ENCODE data around the gene CMTM5. TPM values are rescaled to one million over a fixed set of nuclear protein-coding genes. Genes with fewer than 3 reads are reported as not detected.

The CMTM5 gene
- total RNA-seq, 6 donors from 2014 or later, result 0.47 to 3.1 (median 2.3) TPM; not detected in 2

DNA sequence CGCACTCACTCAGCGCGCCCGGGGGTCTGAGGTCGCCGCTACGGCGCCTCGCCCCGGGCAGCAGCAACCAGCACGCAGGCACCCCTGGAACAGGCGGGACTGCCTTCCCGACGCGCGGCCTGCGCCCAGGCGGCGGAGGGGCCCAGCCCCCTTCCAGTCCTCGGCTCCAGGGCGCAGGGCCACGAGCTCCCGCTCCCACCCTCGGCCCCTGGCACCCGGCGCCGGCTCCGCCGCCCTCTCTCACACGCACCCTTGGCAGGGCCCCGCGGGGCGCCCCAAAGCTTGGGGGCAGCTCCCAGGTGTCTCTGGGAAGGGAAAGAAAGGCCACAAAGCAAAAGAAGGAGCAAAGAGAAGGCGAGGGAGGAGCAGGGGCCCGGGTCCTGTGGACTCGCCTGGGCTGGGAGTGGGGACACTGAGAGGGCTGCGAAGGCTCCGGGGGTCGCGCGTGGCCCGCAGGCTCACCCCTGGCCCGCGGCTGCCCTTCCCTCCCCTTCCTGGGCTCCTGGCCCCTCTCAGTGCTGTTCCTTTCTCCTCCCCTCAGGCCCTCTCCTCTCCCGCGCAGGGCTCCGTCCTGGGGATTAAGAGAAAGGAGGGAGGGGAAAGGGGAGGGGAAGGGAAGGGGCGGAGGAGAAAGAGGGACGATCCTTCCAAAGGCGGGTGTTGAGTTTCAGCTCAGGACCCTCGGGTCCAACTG lies 11.0 kb upstream of the CMTM5 start:
- Histone ChIP-seq H3K27me3 (peaks cover 0 to 13% (median 6%) of the 10 kb centered on the region in 4 donors), H3K36me3 (no peaks in the 10 kb centered on the region), H3K27ac (peak overlapping the region; percentile 83 to 92 (median 87)), H3K4me3 (peak overlapping the region; percentile 35 to 59 (median 53)), H3K4me1 (peaks cover 2 to 22% (median 11%) of the 10 kb centered on the region in 4 donors), H3K9me3 (no peaks in the 10 kb centered on the region)
- DNase-seq (peak; percentile 35 to 85), ATAC-seq (ENCODE audit: low FRiP score in 2 of 2) (peak; percentile 71 to 77)
- WGBS, 2 donors, result 7 to 20% methylated on average over 5 to 17 of the region's 51 CpGs
- TF ChIP-seq EP300 (IDR thresholded peaks at IDR 0.05) (no peak), CTCF (IDR thresholded peaks at IDR 0.05) (no peak), POLR2AphosphoS5 (IDR thresholded peaks at IDR 0.05) (peak; percentile 46 to 83), POLR2A (IDR thresholded peaks at IDR 0.05) (peak in 2 of 4 donors; percentile 31 to 65)

- Histone ChIP-seq H3K36me3 (no peaks in the 10 kb centered on the region), H3K4me3 (peak overlapping the region in 3 of 4 donors; percentile 50 to 59 (median 56)), H3K9me3 (no peaks in the 10 kb centered on the region), H3K27me3 (peaks cover 0 to 13% (median 6%) of the 10 kb centered on the region in 4 donors), H3K27ac (peak overlapping the region; percentile 83 to 92 (median 87)), H3K4me1 (peaks cover 2 to 22% (median 11%) of the 10 kb centered on the region in 4 donors)
- no peak for TF ChIP-seq EP300 (IDR thresholded peaks at IDR 0.05)
- TF ChIP-seq POLR2A (IDR thresholded peaks at IDR 0.05), result no peak
- no peak for TF ChIP-seq POLR2AphosphoS5 (IDR thresholded peaks at IDR 0.05)
- TF ChIP-seq CTCF (IDR thresholded peaks at IDR 0.05), result no peak
- 35 to 46% methylated on average over 15 to 34 of the region's 34 CpGs for WGBS, 2 donors
- ATAC-seq (ENCODE audit: low FRiP score in 2 of 2), result peak; percentile 56 to 62
- DNase-seq, result peak; percentile 59 to 92
Observed at GRCh38 chr14:23366426-23366921, 10.4 kb upstream of the CMTM5 start.

DNA sequence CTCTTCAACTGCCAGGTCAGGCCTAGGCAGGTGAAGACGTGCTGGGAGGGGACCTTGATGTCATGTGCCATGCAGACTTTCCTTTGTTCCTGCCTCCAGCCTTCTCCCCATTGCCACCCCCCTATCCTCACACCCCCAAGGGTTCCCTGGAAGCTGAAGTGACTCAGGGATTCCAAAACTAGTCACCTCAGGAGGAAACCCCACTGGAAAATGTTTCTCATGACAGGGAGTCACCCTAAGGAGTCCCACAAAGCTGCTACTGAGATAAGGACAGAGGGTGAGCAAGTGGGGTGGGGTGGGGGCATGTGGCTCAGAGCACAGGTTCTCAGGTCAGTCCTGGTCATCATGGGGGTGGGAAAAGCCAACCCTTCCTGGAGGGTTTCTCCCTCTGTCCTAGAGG lies 6.6 kb upstream of the CMTM5 start:
- Histone ChIP-seq H3K9me3 (no peaks in the 10 kb centered on the region), H3K27me3 (peaks cover 0 to 9% (median 2%) of the 10 kb centered on the region in 4 donors), H3K4me3 (no peak overlapping the region), H3K36me3 (no peaks in the 10 kb centered on the region), H3K4me1 (peaks cover 0 to 9% (median 4%) of the 10 kb centered on the region in 4 donors), H3K27ac (no peak overlapping the region)
- no peak for DNase-seq
- TF ChIP-seq POLR2A (IDR thresholded peaks at IDR 0.05) (no peak), POLR2AphosphoS5 (IDR thresholded peaks at IDR 0.05) (no peak), EP300 (IDR thresholded peaks at IDR 0.05) (no peak), CTCF (IDR thresholded peaks at IDR 0.05) (no peak)
- WGBS, 2 donors, result 38 to 60% methylated on average over 1 of the region's 1 CpG
- no peak for ATAC-seq (ENCODE audit: low FRiP score in 2 of 2)

DNA sequence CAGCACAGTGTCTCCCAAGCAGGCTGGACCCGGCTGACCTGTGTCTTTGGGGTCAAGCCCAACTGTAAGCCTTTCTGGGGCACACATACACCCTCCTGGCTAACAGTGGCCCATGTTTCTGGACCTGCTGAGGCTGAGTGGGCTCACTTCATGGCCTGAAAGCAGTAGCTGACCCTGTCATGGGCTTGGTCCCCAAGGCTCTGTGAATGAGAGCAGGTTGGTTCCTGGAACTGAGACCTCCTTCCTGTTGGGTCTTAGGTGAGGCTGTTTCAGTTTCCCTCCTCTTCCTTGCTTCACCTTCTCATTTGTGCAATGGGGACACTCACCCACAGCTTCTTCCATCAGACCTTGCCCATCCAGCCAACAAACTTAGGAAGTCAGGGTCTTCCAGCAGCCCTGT lies 5.0 kb upstream of the CMTM5 start:
- ATAC-seq (ENCODE audit: low FRiP score in 2 of 2) (no peak), DNase-seq (no peak)
- H3K27me3 ChIP-seq, result no peaks in the 10 kb centered on the region
- no peaks in the 10 kb centered on the region for H3K9me3 ChIP-seq
- H3K4me1 ChIP-seq, result no peaks in the 10 kb centered on the region
- H3K27ac ChIP-seq, result no peak overlapping the region
- 100% methylated on average over 1 of the region's 1 CpG; no CpG with 5 or more reads in 1 of the 2 donors for WGBS, 2 donors
- no peak for TF ChIP-seq EP300 (IDR thresholded peaks at IDR 0.05)
- TF ChIP-seq POLR2A (IDR thresholded peaks at IDR 0.05), result no peak
- no peak for TF ChIP-seq CTCF (IDR thresholded peaks at IDR 0.05)
- no peak for TF ChIP-seq POLR2AphosphoS5 (IDR thresholded peaks at IDR 0.05)
- H3K36me3 ChIP-seq, result no peaks in the 10 kb centered on the region
- H3K4me3 ChIP-seq, result no peak overlapping the region

Measured in upper lobe of left lung (tissue), 6 donors.